Measurements from ENCODE around the gene FOXO3. TPM values are rescaled to one million over a fixed set of nuclear protein-coding genes. Genes with fewer than 3 reads are reported as not detected.

FOXO3 gene
- polyA plus RNA-seq, 1 donor (not counting 4 experiments of a cell fraction or from before 2014, with no cell fraction given), result 17.6 TPM

DNA sequence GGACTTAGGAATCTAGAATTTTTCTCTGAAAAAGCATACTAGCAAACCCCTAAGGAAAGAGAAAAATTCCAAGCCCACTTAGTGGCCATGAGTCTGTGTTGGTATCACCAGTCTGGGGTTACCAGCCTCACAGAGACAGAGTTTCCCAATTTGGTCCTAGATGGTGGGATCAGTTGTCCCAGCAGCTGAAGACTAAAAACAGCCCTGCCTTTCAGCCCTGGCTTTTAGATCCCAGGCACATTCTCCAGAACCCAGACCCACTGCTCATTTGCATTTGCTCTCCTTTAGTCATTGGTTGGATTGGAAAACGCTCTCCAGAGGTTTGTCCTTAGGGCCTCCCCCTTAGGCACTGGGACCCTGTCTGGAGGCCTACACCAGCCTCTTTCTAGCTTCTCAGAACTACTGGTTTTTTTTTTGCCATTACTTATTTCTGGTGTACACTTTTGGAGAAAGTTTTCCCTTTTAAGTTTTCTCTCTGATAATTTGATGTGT is 39.1 kb upstream of the FOXO3 start:
- Histone ChIP-seq H3K4me1 (ENCODE audit: control insufficient read depth, extremely low read depth, insufficient read depth, low read length) (no peaks in the 10 kb centered on the region), H2AFZ (ENCODE audit: control insufficient read depth, low read length) (no peak overlapping the region), H4K20me1 (ENCODE audit: control insufficient read depth, extremely low read depth, insufficient read depth, low read length) (no peaks in the 10 kb centered on the region), H3K27ac (ENCODE audit: control insufficient read depth, insufficient read depth, low read length) (no peak overlapping the region), H3K36me3 (ENCODE audit: control insufficient read depth in 2 of 2, extremely low read depth in 1 of 2, insufficient read depth in 2 of 2, low read length in 2 of 2) (peaks cover 0 to 2% of the 10 kb centered on the region in 2 experiments), H3K9me1 (ENCODE audit: control insufficient read depth, extremely low read depth, insufficient read depth, low read length) (no peaks in the 10 kb centered on the region), H3K9me3 (ENCODE audit: control insufficient read depth, low read depth, low read length) (no peaks in the 10 kb centered on the region), H3K4me2 (ENCODE audit: control insufficient read depth, extremely low read depth, insufficient read depth, low read depth, low read length) (no peak overlapping the region), H3K27me3 (ENCODE audit: control insufficient read depth, extremely low read depth, insufficient read depth, low read length) (no peaks in the 10 kb centered on the region), H3K79me2 (ENCODE audit: control insufficient read depth, insufficient read depth, low read length) (no peaks in the 10 kb centered on the region), H3K9ac (ENCODE audit: control insufficient read depth, extremely low read depth, insufficient read depth, low read length) (no peak overlapping the region), H3K4me3 (ENCODE audit: control insufficient read depth in 2 of 3, extremely low read depth in 1 of 3, insufficient read depth in 2 of 3, low read depth in 1 of 3, low read length in 3 of 3) (no peak overlapping the region)
- FAIRE-seq (no peak), DNase-seq (ENCODE audit: low read depth, low spot score) (no peak)
- TF ChIP-seq EZH2 (IDR thresholded peaks at IDR 0.05; ENCODE audit: low read length), result no peak
- TF ChIP-seq, protein P1, sequence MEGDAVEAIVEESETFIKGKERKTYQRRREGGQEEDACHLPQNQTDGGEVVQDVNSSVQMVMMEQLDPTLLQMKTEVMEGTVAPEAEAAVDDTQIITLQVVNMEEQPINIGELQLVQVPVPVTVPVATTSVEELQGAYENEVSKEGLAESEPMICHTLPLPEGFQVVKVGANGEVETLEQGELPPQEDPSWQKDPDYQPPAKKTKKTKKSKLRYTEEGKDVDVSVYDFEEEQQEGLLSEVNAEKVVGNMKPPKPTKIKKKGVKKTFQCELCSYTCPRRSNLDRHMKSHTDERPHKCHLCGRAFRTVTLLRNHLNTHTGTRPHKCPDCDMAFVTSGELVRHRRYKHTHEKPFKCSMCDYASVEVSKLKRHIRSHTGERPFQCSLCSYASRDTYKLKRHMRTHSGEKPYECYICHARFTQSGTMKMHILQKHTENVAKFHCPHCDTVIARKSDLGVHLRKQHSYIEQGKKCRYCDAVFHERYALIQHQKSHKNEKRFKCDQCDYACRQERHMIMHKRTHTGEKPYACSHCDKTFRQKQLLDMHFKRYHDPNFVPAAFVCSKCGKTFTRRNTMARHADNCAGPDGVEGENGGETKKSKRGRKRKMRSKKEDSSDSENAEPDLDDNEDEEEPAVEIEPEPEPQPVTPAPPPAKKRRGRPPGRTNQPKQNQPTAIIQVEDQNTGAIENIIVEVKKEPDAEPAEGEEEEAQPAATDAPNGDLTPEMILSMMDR (optimal IDR thresholded peaks at IDR 0.05 in 1 of 3, IDR thresholded peaks at IDR 0.05 in 1 of 3, conservative IDR thresholded peaks at IDR 0.05 in 1 of 3; ENCODE audit: extremely low read depth in 1 of 3, insufficient read depth in 2 of 3, low read length in 3 of 3), result no peak
- dilution Hi-C loops (cut with MboI; ENCODE audit: extremely low pct_ligation_motif_present, low sequenced_read_pairs), result no loop called here

DNA sequence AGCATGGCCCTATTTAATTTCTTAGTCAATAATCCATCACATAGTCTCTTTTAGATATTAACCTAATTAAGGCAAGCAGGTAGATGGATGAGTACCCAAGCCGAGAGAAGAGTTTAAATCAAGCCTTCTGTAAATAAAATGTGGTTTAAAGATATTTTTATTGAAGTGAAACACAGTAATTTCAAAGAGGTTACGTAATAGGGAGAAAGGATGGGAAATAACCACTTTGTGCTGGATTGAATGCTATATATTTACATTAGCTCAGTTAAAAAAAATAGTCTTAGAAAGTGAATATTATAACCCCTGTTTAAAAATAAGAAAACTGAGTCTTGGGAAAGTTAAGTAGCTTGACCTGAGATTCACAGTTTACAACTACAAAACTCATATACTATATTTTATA is 37.0 kb upstream of the FOXO3 start:
- Histone ChIP-seq H3K79me2 (ENCODE audit: control insufficient read depth, insufficient read depth, low read length) (no peaks in the 10 kb centered on the region), H2AFZ (ENCODE audit: control insufficient read depth, low read length) (no peak overlapping the region), H3K27ac (ENCODE audit: control insufficient read depth, insufficient read depth, low read length) (no peak overlapping the region), H3K9me1 (ENCODE audit: control insufficient read depth, extremely low read depth, insufficient read depth, low read length) (no peaks in the 10 kb centered on the region), H3K4me3 (ENCODE audit: control insufficient read depth in 2 of 3, extremely low read depth in 1 of 3, insufficient read depth in 2 of 3, low read depth in 1 of 3, low read length in 3 of 3) (no peak overlapping the region), H4K20me1 (ENCODE audit: control insufficient read depth, extremely low read depth, insufficient read depth, low read length) (no peaks in the 10 kb centered on the region), H3K9ac (ENCODE audit: control insufficient read depth, extremely low read depth, insufficient read depth, low read length) (no peak overlapping the region), H3K4me2 (ENCODE audit: control insufficient read depth, extremely low read depth, insufficient read depth, low read depth, low read length) (no peak overlapping the region), H3K27me3 (ENCODE audit: control insufficient read depth, extremely low read depth, insufficient read depth, low read length) (no peaks in the 10 kb centered on the region), H3K9me3 (ENCODE audit: control insufficient read depth, low read depth, low read length) (no peaks in the 10 kb centered on the region), H3K36me3 (ENCODE audit: control insufficient read depth in 2 of 2, extremely low read depth in 1 of 2, insufficient read depth in 2 of 2, low read length in 2 of 2) (peaks cover 0 to 2% of the 10 kb centered on the region in 2 experiments), H3K4me1 (ENCODE audit: control insufficient read depth, extremely low read depth, insufficient read depth, low read length) (no peaks in the 10 kb centered on the region)
- DNase-seq (ENCODE audit: low read depth, low spot score) (no peak), FAIRE-seq (no peak)
- TF ChIP-seq, protein P1 (optimal IDR thresholded peaks at IDR 0.05 in 1 of 3, IDR thresholded peaks at IDR 0.05 in 1 of 3, conservative IDR thresholded peaks at IDR 0.05 in 1 of 3; ENCODE audit: extremely low read depth in 1 of 3, insufficient read depth in 2 of 3, low read length in 3 of 3), result no peak
- no peak for TF ChIP-seq EZH2 (IDR thresholded peaks at IDR 0.05; ENCODE audit: low read length)
- dilution Hi-C loops (cut with MboI; ENCODE audit: extremely low pct_ligation_motif_present, low sequenced_read_pairs), result no loop called here
